Measurements from ENCODE around the gene GTPBP6.
"Not testable (repeated sequence)": the region's sequence is repeated elsewhere in the genome, so short reads cannot be mapped to it uniquely, and the experiment has no call there.

GTPBP6 gene

DNA sequence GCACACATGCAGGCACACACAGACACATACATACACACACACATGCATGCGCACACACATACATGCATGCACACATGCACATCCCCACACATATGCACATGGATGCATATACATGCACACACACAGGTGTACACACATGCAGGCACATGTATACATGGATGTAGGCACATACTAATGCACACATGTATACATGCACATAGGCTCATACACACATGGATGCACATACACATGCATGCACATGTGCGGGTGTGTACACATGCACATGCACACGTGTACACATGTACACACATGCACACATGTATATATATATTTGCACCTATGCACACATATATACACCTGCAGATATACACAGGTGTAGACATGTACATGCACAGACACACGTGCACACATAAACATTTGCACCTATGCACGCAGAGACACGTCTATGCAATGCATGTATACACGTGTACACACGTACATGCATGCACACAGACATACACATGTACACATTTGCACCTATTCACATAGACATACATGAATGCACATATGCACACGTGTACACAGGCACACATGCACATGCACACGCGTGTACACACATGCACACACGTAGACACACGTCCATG lies 33.4 kb downstream of the GTPBP6 start:
- Histone ChIP-seq H3K9ac (ENCODE audit: insufficient read length) (no peak overlapping the region), H3K27ac (no peak overlapping the region), H3K9me3 (ENCODE audit: low read depth, low read length) (no peaks in the 10 kb centered on the region), H3K4me3 (no peak overlapping the region), H3K36me3 (ENCODE audit: insufficient read depth, low read length) (peaks cover 55% of the 10 kb centered on the region)
- TF ChIP-seq FOXP2 (optimal IDR thresholded peaks at IDR 0.05; ENCODE audit: control extremely low read depth, extremely low read length, insufficient read depth): no peak
- TF ChIP-seq POLR2AphosphoS5 (IDR thresholded peaks at IDR 0.05; ENCODE audit: borderline replicate concordance, low read depth, low read length): no peak
- no peak for TF ChIP-seq EZH2 (IDR thresholded peaks at IDR 0.05)
- no peak for DNase-seq (ENCODE audit: low read depth, low spot score)

DNA sequence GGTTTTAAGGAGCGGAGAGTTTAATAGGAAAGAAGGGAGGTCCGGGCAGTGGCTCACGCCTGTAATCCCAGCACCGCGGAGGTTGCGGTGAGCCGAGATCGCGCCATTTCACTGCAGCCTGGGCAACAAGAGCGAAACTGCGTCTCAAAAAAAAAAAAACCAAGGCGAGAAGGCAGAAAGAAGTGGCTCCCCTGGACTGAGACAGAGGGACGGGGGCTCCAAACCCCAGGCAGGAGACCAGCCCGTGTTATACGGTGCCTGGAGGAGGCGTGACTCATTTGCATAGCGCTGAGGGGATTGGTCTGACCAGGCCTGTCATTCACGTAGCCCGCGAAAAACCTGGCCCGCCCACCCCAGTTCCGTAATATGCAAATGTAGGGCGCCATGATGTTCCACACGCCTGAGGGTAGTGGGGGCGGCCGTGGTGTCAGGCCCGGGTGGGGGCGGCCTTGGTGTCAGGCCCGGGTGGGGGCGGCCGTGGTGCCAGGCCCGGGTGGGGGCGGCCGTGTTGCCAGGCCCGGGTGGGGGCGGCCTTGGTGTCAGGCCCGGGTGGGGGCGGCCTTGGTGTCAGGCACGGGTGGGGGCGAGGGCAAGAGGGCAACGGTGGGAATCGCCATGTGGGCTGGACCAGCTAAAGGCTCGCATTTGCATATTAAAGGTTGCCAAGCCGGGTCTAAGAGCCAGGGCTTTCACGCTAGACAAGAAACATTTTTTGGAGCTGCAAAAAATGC lies 35.3 kb downstream of the GTPBP6 start:
- DNase-seq (ENCODE audit: low read depth, low spot score): peak; percentile 85
- Histone ChIP-seq H3K27ac (peak overlapping the region; percentile 91; the same call in 1 of the 2 replicates), H3K9me3 (ENCODE audit: low read depth, low read length) (no peaks in the 10 kb centered on the region), H3K36me3 (ENCODE audit: insufficient read depth, low read length) (peaks cover 37% of the 10 kb centered on the region), H3K4me3 (peak overlapping the region; percentile 80), H3K9ac (ENCODE audit: insufficient read length) (peak overlapping the region; percentile 68)
- TF ChIP-seq FOXP2 (optimal IDR thresholded peaks at IDR 0.05; ENCODE audit: control extremely low read depth, extremely low read length, insufficient read depth) (no peak), POLR2AphosphoS5 (IDR thresholded peaks at IDR 0.05; ENCODE audit: borderline replicate concordance, low read depth, low read length) (peak; percentile 90)

DNA sequence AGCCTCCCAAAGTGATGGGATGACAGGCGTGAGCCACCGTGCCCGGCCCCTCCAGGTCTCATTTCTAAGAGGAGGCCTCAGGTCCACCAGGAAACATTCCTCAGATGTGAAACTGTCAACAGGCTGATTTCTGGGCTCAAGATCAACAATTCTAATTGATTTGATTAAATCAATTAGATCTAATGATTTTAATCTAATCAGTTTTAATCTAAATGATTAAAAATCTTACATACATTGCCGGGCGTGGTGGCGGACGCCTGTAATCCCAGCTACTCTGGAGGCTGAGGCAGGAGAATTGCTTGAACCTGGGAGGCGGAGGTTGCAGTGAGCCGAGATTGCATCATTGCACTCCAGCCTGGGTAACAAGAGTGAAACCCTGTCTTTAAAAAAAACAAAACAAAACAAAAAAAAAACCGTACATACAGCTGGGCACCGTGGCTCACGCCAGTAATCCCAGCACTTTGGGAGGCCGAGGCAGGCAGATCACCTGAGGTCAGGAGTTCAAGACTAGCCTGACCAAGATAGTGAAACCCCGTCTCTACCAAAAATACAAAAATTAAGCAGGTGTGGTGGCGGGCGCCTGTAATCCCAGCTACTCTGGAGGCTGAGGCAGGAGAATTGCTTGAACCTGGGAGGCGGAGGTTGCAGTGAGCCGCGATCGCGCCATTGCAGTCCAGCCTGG lies 36.5 kb downstream of the GTPBP6 start:
- Histone ChIP-seq H3K4me3 (peak overlapping the region; percentile 75), H3K36me3 (ENCODE audit: insufficient read depth, low read length) (peaks cover 30% of the 10 kb centered on the region), H3K27ac (peak overlapping the region; percentile 92)
- H3K9ac ChIP-seq (ENCODE audit: insufficient read length); H3K9me3 ChIP-seq (ENCODE audit: low read depth, low read length); DNase-seq (ENCODE audit: low read depth, low spot score): not testable (repeated sequence)

DNA sequence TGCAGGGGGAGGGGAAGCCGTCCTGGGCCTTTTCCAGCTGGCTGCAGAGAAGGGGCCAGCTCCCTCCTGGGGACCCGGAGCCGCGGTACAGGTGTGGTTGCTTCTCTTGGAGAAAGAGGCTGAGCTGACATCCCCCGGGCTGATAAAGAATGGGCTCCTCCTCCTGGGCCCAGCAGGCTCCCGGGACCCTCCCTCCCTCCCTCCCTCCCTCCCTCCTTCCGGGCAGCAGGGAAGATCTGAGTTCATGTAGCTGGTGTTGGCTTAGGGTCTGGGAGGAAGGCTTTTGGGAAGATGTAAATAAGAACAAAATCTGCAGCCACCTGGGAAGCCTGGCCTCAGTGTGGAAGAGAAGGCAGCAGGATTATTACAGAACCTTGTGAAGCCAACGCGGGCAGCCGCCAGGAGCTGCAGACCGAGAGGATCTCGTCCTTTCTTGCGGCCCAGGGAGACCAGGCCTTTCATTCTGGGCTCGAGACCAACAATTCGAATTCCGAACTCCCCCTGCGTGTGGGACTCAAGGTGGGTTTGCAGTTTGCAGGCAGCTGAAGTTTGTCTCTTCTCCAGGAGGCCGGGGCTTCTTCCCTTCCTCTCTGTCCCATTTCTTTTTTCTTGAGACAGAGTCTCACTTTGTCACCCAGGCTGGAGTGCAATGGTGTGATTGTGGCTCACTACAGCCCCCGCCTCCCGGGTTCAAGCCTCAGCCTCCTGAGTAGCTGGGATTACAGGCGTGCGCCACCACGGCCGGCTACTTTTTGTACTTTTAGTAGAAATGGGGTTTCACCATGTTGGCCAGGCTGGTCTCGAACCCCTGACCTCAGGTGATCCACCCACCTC lies 37.2 kb downstream of the GTPBP6 start, which contains the start of gene PLCXD1:
Gene PLCXD1, plus strand, starts transcription at position 216 of the 834 bp plus-strand sequence. CDS start 2,807 bp downstream, outside the sequence.
- no peaks in the 10 kb centered on the region for H3K9me3 ChIP-seq (ENCODE audit: low read depth, low read length)
- H3K9ac ChIP-seq (ENCODE audit: insufficient read length): peak within 1 kb of the TSS; percentile 28
- peak; percentile 39 for DNase-seq (ENCODE audit: low read depth, low spot score)
- peak within 1 kb of the TSS; percentile 75 for H3K4me3 ChIP-seq
- TF ChIP-seq POLR2AphosphoS5 (IDR thresholded peaks at IDR 0.05; ENCODE audit: borderline replicate concordance, low read depth, low read length): peak; percentile 42; the same call in 1 of the 2 replicates
- no peak for TF ChIP-seq EZH2 (IDR thresholded peaks at IDR 0.05)
- peaks cover 25% of the 10 kb centered on the region for H3K36me3 ChIP-seq (ENCODE audit: insufficient read depth, low read length)
- H3K27ac ChIP-seq: peak within 1 kb of the TSS; percentile 92

DNA sequence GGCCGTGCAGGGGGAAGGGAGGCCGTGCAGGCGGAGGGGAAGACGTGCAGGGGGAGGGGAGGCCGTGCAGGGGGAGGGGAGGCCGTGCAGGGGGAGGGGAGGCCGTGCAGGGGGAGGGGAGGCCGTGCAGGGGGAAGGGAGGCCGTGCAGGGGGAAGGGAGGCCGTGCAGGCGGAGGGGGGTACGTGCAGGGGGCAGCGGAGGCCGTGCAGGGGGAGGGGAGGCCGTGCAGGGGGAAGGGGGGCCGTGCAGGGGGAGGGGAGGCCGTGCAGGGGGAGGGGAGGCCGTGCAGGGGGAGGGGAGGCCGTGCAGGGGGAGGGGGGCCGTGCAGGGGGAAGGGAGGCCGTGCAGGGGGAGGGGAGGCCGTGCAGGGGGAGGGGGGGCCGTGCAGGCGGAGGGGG lies 37.9 kb downstream of the GTPBP6 start:
- not testable (repeated sequence) for DNase-seq (ENCODE audit: low read depth, low spot score); H3K4me3 ChIP-seq; H3K9me3 ChIP-seq (ENCODE audit: low read depth, low read length); H3K9ac ChIP-seq (ENCODE audit: insufficient read length); H3K27ac ChIP-seq
- peaks cover 18% of the 10 kb centered on the region for H3K36me3 ChIP-seq (ENCODE audit: insufficient read depth, low read length)

DNA sequence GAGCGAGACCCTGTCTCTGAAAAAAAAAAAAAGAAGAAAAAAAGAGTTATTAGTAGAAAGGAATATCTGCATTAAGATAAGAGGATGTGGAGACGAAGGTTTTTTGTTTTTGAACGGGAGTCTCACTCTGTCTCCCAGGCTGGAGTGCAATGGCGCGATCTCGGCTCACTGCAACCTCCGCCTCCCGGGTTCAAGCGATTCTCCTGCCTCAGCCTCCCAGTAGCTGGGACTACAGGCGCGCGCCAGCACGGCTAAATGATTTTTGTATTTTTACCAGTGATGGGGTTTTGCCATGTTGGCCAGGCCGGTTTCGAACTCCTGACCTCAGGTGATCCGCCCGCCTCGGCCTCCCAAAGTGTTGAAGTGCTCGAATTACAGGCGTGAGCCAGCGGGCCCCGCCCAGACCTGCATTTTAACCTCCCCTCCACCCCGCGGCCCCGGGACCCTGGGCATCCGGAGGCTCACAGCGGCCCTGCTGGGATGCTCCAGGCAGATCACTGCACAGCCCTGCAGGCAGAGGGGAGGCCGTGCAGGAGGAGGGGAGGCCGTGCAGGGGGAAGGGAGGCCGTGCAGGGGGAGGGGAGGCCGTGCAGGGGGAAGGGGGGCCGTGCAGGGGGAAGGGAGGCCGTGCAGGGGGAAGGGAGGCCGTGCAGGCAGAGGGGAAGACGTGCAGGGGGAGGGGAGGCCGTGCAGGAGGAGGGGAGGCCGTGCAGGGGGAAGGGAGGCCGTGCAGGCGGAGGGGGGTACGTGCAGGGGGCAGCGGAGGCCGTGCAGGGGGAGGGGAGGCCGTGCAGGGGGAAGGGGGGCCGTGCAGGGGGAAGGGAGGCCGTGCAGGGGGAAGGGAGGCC lies 38.6 kb downstream of the GTPBP6 start:
- peaks cover 11% of the 10 kb centered on the region for H3K36me3 ChIP-seq (ENCODE audit: insufficient read depth, low read length)
- H3K27ac ChIP-seq: peak overlapping the region; percentile 81
- not testable (repeated sequence) for H3K9me3 ChIP-seq (ENCODE audit: low read depth, low read length); H3K9ac ChIP-seq (ENCODE audit: insufficient read length); DNase-seq (ENCODE audit: low read depth, low spot score)
- H3K4me3 ChIP-seq: peak overlapping the region; percentile 63

DNA sequence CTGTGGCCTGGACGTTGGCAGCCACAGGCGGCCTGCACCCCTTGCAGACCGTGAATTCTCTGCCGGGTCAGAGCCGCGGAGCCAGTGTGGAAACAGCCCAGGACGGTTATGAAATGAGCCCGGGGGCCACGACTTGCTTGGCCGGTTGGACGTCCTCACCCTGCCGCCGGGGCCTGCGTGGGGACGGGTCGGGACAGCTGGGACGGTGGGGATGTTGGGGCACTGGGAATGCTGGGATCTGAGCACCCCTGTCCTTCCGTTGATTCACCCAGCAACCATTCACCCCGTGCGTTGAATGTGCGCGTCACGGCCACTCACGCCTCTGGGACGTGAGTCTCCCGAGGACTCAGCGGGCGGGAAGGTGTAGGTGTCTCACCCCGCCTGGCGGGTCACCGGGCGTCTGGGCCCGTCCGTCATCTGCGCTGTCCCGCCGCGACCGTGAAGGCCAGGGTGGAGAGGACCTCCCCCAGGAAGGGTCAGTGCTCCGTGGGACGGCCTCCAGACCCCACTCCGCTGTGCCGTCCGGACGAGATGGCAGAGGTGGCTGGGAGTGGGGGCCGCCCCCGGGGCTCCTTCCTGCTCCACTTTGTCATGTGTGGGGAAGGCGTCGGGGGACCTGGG lies 41.9 kb downstream of the GTPBP6 start:
- H3K9me3 ChIP-seq (ENCODE audit: low read depth, low read length): no peaks in the 10 kb centered on the region
- H3K9ac ChIP-seq (ENCODE audit: insufficient read length): peak overlapping the region; percentile 41
- DNase-seq (ENCODE audit: low read depth, low spot score): no peak
- no peaks in the 10 kb centered on the region; the same call in 1 of the 2 replicates for H3K36me3 ChIP-seq (ENCODE audit: insufficient read depth, low read length)
- no peak for TF ChIP-seq POLR2AphosphoS5 (IDR thresholded peaks at IDR 0.05; ENCODE audit: borderline replicate concordance, low read depth, low read length)
- no peak for TF ChIP-seq FOXP2 (optimal IDR thresholded peaks at IDR 0.05; ENCODE audit: control extremely low read depth, extremely low read length, insufficient read depth)
- no peak for TF ChIP-seq EZH2 (IDR thresholded peaks at IDR 0.05)
- no peak overlapping the region for H3K27ac ChIP-seq
- peak overlapping the region; percentile 79 for H3K4me3 ChIP-seq
